GM21528 (cell line): ENCODE measurements around the gene IZUMO4.

Source experiments
- ATAC-seq: cut with Tn5 transposase; IDR thresholded peaks from one replicate; pipeline ENCODE4 v1.9.1; 2021; ENCODE audit warnings: mild to moderate bottlenecking, moderate library complexity; ENCODE audit not compliant: unreplicated experiment, low FRiP score

Gene IZUMO4

GRCh38 chr19:2103045-2103707, 6.5 kb downstream of the IZUMO4 start:
- no peak for ATAC-seq

- ATAC-seq = no peak
Measured at GRCh38 chr19:2108251-2109016, 11.7 kb downstream of the IZUMO4 start.

- no peak for ATAC-seq
Measured at GRCh38 chr19:2109046-2109864, 12.5 kb downstream of the IZUMO4 start.

- no peak for ATAC-seq
Measured at GRCh38 chr19:2110822-2111221, 14.1 kb downstream of the IZUMO4 start.

- ATAC-seq = no peak
Measured at GRCh38 chr19:2111425-2111824, 14.7 kb downstream of the IZUMO4 start.

GRCh38 chr19:2111886-2112285, 15.2 kb downstream of the IZUMO4 start:
- no peak for ATAC-seq

- no peak for ATAC-seq
Measured at GRCh38 chr19:2112516-2113320, 16.0 kb downstream of the IZUMO4 start.

GRCh38 chr19:2113439-2114211, 16.9 kb downstream of the IZUMO4 start:
- ATAC-seq = no peak

GRCh38 chr19:2114218-2114617, 17.5 kb downstream of the IZUMO4 start:
- ATAC-seq = no peak

- no peak for ATAC-seq
Measured at GRCh38 chr19:2114821-2115220, 18.1 kb downstream of the IZUMO4 start.

GRCh38 chr19:2115324-2115723, 18.6 kb downstream of the IZUMO4 start:
- no peak for ATAC-seq

GRCh38 chr19:2115911-2116426, 19.3 kb downstream of the IZUMO4 start:
- ATAC-seq = no peak

GRCh38 chr19:2116507-2116906, 19.8 kb downstream of the IZUMO4 start:
- no peak for ATAC-seq

GRCh38 chr19:2117215-2117960, 20.7 kb downstream of the IZUMO4 start:
- ATAC-seq = no peak

GRCh38 chr19:2118438-2118837, 21.7 kb downstream of the IZUMO4 start:
- ATAC-seq = no peak

GRCh38 chr19:2119921-2120785, 23.4 kb downstream of the IZUMO4 start:
- no peak for ATAC-seq

GRCh38 chr19:2120821-2121220, 24.1 kb downstream of the IZUMO4 start:
- no peak for ATAC-seq
